H54 (cell line): ENCODE measurements around the gene ZMAT5.

Experiments used
- DNase-seq: peaks from one replicate; pipeline ENCODE4 v3.0.0; 2011; ENCODE audit warnings: low spot score, mixed read lengths; ENCODE audit not compliant: insufficient read length
- FAIRE-seq: peaks from 3 replicates; lab custom pipeline; 2011; peaks lifted over from hg19 to GRCh38; lab: Jason Lieb, UNC
- POLR2A ChIP-seq: IDR thresholded peaks from 2 replicates; pipeline ENCODE4 v1.6.1; 2011; ENCODE audit warnings: low read depth, mild to moderate bottlenecking, low read length

The ZMAT5 gene

DNA sequence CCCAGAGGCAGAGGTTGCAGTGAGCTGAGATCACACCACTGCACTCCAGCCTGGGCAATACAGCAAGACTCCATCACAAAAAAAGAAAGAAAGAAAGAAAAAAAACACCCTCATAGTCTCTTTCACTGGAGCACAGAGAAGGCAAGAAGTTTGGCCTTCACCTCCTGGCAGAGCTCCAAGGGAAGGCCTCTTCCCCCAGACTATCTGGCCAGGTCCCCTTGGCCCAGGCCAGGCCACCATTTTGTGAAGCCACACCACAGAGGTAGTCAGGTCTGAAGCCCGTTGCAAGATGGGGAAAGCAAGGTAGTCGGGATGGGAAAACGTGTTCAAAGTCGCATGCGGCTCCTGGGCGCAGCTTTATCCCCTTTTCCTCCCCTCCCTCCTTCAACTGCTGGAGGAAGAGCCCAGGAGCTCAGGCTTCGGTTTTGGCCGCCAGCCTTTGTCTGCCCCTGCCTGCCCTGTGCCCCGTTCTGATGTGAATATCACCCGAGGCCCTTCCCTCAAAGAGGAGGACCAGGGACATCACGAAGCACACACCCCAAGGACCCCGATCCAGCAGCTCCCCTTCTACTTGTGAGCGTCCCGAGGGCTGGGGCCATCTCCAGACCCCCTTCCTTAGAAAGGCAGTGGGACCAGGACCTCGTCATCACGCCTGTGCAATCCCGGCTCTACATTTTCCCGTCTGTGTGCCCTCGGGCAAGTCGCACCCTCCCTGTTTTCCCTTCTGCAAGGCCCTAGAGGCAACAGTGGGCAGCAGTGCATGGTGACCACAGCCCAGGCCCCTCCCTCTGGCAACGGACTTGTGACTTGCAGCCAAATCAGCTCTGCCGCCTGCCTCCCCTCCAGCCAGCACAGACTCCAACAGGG is 29.3 kb downstream of the ZMAT5 start:
- TF ChIP-seq POLR2A, result no peak
- no peak for FAIRE-seq
- DNase-seq, result no peak

DNA sequence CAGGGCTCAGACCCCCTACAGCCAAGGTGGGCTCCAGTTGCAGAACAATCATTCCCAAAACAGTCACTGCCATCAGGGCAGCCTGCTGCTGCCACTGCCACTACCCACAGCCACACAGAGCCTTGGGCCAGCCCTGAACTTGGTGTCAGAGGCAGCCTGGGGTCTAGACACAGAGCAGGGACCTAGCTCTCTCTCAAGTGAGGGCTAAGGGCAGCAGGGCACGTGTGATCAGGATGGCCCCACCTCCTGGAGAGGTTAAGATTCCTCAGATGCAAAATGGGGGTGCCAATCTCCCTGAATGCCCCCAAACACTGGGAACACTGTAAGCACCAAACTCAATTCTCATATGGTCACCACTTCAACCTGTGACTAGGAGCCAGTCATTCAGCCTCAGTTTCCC is 31.4 kb downstream of the ZMAT5 start:
- DNase-seq (no peak), FAIRE-seq (no peak)
- no peak for TF ChIP-seq POLR2A

DNA sequence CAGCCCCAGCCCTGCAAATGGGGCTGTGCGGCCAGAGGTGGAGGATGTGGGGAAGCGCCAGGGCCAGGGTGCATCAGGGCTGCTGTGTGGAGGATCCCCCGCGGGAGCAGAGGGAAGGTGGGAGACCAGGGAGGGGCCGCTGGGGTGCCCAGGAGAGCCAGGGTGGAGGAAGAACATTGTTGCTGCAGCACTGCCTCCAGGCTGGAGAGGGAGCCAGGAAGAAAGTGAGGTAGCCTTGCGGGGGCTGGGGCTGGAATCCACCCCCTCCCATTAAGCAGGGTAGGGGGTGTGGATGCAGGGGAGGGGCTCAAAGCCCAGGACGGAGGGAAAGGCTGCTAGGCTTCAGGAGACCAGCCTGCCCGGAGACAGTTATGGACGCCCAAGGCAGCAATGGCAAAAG is 32.0 kb downstream of the ZMAT5 start:
- TF ChIP-seq POLR2A, result no peak
- DNase-seq, result no peak
- no peak for FAIRE-seq

DNA sequence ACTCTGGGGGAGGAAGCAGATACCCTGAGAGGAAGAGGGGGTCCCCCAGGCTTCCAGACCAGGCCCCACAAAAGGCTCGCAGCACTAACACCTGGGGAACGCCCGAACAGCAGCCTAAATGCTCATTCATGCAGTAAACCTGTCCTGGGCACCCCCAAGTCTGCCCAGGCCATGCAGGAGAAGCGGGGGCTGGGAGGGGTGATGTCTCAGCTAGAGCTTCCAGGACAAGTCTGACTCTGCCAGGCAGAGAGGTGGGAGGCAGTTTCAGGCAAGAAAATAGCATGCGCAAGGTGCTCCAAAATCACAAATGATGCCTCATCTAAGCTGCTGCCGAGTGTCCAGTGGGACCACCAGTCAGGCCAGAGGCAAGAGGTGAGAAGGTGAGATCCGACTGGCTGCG is 32.4 kb downstream of the ZMAT5 start:
- FAIRE-seq (no peak), DNase-seq (no peak)
- no peak for TF ChIP-seq POLR2A

DNA sequence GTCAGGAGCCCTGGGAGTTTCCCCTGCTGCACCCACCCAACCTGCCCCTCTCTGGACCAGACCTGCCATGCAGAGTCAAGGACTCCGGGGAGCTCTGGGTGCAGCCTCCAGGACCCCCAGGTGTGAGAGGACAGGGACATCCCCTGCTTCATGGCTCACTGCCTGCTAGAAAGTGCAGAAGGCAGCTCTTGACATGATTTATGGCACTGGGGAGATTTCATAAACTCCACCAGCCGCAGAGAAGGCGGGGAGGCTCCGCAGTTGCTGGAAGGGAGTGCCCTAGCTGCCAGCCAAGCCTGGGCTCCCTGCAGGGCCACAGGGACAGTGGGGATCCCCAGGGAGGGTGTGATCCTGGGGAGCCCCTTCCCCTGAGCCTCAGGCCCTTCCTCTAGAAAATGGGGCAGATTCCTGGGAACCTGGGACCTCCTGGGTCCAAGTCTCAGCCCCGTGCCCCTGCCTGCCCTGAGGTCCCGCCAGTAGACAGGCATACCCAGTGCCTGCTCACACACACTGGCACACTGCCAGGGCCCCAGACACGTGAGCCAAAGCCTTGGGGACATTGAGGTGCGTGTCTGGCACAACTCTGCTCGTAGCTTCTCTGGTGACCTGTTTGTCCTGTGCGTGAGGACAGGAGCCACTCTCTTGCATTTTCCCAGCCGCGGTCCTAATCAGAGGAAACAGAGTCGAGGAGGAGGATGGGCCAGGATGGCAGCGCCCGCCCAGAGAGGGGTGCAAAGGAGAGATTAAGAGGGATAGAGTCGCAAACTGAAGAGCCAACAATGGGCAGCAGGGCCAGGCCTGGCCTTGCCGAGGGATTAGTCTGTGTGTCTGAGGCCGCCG is 33.2 kb downstream of the ZMAT5 start:
- no peak for TF ChIP-seq POLR2A
- DNase-seq (no peak), FAIRE-seq (no peak)

DNA sequence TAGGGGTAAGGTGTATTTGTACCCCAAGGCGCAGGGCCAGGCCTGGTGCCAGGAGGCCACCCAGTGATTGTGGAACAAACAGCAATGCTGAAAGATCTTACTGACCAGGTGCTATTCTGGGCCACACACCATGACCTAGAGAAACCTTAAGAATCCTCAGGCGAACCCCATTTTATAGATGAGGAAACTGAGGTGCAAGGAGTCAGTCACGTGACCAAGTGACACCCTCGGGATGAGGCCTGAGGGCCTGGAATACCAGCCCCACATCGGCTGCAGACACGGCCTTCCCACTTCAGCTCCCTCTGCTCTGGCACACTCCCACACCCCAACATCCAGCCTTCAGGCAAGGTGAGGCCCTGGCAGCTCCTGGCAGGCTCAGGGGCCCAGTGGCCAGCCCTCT is 33.9 kb downstream of the ZMAT5 start:
- no peak for DNase-seq
- FAIRE-seq, result no peak
- no peak for TF ChIP-seq POLR2A

DNA sequence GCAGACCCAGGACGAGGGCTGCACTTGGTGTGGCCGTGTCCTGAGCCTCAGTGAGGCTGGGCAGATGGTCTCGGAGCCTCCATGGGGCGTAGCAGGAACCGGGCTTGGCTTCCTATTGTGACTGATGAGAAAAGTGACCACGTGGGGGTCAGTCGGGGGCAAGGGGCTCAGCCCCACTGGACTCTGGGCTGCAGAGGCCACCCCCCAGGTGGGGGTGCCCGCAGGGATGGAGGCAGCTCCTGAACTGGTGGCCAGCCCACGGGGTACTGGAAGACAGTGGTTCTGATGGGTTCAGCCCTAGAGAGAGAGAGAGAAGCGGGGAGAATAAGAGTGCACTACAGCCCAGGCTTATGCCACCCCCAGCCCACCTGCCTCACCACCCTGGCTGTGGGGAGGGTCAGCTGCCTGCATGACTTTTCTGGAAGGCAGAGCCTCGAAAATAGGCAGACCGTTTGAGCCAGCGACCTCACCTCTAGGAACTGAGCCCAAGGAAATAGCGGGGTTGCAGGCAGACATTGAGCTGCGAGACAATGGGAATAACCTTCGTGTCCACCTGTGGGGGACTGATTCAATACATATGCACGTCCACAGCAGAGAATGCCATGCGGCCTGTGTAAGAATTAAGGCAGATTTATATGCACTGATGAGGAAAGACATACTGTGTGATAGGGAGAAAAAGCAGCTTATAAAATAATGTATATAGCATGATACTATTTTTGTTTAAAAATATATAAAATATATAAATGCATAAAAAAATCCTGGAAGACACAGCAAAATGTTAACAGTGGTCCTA is 35.6 kb downstream of the ZMAT5 start:
- DNase-seq (no peak), FAIRE-seq (no peak)
- TF ChIP-seq POLR2A, result no peak

DNA sequence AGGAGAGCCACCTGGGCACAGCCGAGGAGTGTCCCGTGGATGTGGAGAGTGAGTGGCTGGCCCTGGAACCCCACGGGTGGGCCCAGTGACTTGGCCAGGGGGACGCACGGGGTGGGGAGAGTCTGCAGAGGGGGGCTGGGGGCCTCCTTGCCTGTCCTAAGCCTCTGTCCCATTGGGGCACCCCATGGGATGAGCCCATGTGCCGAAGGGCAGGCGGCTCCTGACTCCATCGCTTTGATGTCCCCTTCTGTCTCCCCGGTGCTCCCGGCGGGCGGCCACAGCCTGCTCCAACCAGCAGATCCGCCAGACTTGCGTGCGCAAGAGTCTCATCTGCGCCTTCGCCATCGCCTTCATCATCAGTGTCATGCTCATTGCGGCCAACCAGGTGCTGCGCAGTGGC is 37.6 kb downstream of the ZMAT5 start:
- no peak for FAIRE-seq
- no peak for DNase-seq
- TF ChIP-seq POLR2A, result no peak

DNA sequence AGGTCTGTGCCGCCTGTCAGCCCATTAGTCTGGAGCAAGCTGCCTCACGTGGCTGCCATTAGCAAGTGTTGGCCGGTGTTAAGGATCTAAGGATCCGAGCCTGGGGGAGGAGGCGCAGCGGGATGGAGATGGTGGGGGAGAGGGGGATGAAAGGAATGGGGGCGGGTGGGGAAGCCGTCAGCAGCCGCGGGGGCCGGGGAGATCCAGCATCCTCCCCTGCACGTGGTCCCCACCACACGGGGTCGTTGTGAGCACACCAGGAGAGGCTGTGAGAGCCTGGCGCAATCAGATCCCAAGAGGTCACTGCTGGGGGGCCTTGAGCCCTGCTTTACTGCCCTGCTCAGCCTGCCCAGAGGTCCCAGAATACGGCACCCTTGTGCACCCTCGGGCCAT is 39.7 kb downstream of the ZMAT5 start:
- TF ChIP-seq POLR2A, result no peak
- no peak for FAIRE-seq
- no peak for DNase-seq

DNA sequence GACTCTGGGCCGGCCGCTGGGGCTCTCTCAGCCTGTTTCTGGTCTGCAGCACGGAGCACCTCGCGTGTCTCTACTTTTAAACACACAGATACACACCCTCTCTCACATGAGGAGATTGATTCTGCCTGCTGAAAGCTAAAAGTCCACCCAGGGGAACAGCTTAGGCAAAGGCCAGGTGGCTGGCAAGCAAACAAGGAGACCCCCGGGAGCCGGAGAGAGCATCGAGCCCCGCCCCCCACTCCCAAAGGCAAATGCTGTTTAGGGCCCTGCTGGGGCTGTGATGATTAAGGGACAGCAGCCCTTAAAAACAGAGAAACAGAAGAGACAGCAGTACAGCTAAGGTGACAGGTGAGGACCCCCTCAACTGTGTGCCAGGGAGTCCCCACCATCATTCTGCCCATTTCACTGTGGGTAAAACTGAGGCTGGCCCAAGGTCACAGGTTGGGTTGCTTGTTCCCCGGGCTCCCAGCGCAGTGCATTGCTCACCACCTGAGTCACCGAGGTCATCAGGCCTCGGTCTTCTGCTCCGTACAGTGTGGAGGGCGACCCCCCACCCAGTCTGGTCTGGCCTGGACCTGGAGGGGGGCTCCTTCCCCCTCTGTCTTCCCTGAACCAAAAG is 40.2 kb downstream of the ZMAT5 start:
- no peak for TF ChIP-seq POLR2A

DNA sequence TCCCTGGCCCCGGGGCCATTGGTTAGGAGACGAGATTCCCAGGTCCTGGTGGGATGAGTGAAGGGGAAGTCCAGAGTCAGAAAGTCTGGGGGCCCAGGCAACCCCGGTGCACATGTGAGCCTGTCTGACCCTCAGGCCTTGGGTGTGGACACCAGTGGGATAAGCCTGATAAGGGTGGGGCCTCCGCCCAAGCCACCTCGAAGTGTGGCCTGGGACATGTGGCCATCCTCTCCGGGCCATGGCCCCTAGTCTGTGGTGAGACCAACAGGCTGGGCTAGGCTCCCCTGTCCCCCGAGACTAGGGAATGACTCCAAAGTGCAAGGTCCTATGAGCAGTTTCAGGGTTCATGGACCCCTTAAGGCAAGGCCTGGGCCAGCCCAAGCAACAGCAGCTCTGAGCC is 40.7 kb downstream of the ZMAT5 start:
- FAIRE-seq (no peak), DNase-seq (no peak)
- TF ChIP-seq POLR2A, result no peak

More for the DNA sequence above, 40.2 kb downstream of the ZMAT5 start:
- no peak for DNase-seq
- FAIRE-seq, result no peak

DNA sequence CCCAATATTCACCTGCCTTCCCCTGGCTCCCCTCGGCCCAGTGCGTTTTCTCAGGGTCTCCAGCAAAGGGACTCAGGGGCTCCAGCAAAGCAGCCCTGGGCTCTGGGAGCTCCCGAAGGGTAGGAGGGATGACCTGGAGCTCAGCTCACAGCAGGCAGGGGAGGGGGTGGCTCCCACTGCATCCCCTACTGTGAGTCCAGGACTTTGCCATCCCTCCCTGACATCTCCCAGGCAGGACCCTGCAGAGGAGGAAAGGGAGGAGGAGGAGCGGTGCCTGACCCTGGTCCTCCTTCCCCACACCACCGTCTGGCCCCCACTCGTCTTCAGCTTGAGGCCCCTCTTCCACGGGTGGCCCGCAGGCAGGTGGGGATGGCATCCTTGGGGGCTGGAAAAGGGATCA is 42.0 kb downstream of the ZMAT5 start:
- no peak for DNase-seq
- TF ChIP-seq POLR2A, result no peak
- no peak for FAIRE-seq

DNA sequence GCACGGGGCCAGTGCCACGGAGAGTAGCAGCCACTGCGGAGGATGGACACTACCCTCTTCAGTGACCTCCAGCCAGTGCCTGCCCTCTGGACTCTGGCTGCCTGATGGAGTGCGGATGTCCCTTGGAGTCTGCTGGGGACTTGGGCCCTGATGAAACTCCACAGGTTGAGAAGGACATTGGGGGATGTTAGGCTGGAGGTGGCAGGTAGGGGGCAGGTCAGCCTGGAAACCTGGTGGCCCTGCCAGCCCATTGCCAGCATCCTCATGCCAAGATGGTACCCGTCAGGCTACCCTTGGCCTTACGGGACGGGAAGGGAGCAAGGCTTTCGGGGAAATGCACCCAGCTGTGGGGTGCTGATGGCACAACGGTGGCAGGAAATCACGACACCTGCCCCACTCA is 43.0 kb downstream of the ZMAT5 start:
- no peak for TF ChIP-seq POLR2A
- DNase-seq (no peak), FAIRE-seq (no peak)

DNA sequence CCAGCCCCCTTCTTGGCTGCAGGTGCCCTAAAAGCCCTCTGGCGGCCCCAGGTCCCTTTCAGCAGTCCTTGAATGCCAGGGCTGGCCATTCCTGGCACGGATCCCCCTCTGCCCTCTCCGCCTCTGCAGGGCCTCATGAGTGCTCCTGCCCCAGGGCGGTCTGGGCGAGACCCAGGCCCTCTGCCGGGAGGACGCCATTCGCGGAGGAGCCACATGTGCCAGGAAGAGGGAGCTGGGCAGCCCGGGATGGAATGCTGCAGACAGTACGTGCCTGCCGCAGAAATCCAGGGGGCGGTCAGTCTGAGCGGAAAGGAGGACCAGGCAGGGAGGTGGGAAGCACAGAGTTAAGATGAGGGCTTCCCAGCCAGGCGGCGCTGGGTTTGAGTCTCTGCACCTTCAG is 44.2 kb downstream of the ZMAT5 start:
- no peak for TF ChIP-seq POLR2A
- no peak for DNase-seq
- FAIRE-seq, result no peak
